Activated naive CD8-positive, alpha-beta T cell treated with anti-CD3 and anti-CD28 coated beads, Interleukin-2, amount 50 U/mL, for 16 hours (primary cell): Measurements from ENCODE around the gene TMEM89.
A peak's percentile ranks its signal among the peaks of the same experiment; 100 is the strongest.

ENCODE experiments used
- DNase-seq: peaks from one replicate; pipeline ENCODE4 v3.0.0-alpha.2; 2020; ENCODE audit warnings: low read depth, low spot score

TMEM89 gene

GRCh38 chr3:48614044-48614443 lies 7.5 kb downstream of the TMEM89 start:
- DNase-seq: no peak

- DNase-seq: no peak
Observed at GRCh38 chr3:48612309-48612708, 9.3 kb downstream of the TMEM89 start.

GRCh38 chr3:48609088-48610005 lies 12.2 kb downstream of the TMEM89 start, which contains the start of gene UQCRC1:
Gene UQCRC1 (minus strand): TSS chr3:48609646. CDS start chr3:48609620, 26 bp downstream.
- peak; percentile 74 for DNase-seq

GRCh38 chr3:48607519-48607918 lies 14.1 kb downstream of the TMEM89 start:
- no peak for DNase-seq

- DNase-seq: no peak
Observed at GRCh38 chr3:48601622-48601994, 20.0 kb downstream of the TMEM89 start.

- no peak for DNase-seq
Observed at GRCh38 chr3:48600711-48601621, 20.6 kb downstream of the TMEM89 start.

GRCh38 chr3:48599509-48600285 lies 21.9 kb downstream of the TMEM89 start:
- DNase-seq: no peak

GRCh38 chr3:48599077-48599501 lies 22.5 kb downstream of the TMEM89 start:
- no peak for DNase-seq

GRCh38 chr3:48598323-48599076 lies 23.1 kb downstream of the TMEM89 start:
- DNase-seq: no peak

- DNase-seq: no peak
Observed at GRCh38 chr3:48597408-48597800, 24.2 kb downstream of the TMEM89 start.

- DNase-seq: no peak
Observed at GRCh38 chr3:48596676-48597407, 24.7 kb downstream of the TMEM89 start.

- DNase-seq: no peak
Observed at GRCh38 chr3:48596157-48596556, 25.4 kb downstream of the TMEM89 start.

- DNase-seq: no peak
Observed at GRCh38 chr3:48595526-48596121, 25.9 kb downstream of the TMEM89 start.

- DNase-seq: no peak
Observed at GRCh38 chr3:48595075-48595525, 26.5 kb downstream of the TMEM89 start, which contains the start of gene COL7A1. Gene COL7A1 (minus strand): TSS chr3:48595329. CDS start chr3:48595159, 170 bp downstream.

GRCh38 chr3:48594417-48595049 lies 27.0 kb downstream of the TMEM89 start:
- DNase-seq: no peak

GRCh38 chr3:48593337-48593736 lies 28.2 kb downstream of the TMEM89 start:
- DNase-seq: no peak

- DNase-seq: no peak
Observed at GRCh38 chr3:48592519-48593087, 29.0 kb downstream of the TMEM89 start.

GRCh38 chr3:48591886-48592518 lies 29.6 kb downstream of the TMEM89 start:
- DNase-seq: no peak
